K562 (cell line): ENCODE data around the gene BCL2L15. TPM values are rescaled to one million over a fixed set of nuclear protein-coding genes. Genes with fewer than 3 reads are reported as not detected.
A peak's percentile ranks its signal among the peaks of the same experiment; 100 is the strongest.

Experiments
- DPF2 ChIP-seq: fragments of 450-650 bp; IDR thresholded peaks from 2 replicates; pipeline ENCODE4 v1.6.1; 2016
- EHMT2 ChIP-seq: fragments of 450-650 bp; IDR thresholded peaks from 2 replicates; pipeline ENCODE4 v1.6.1; 2018; ENCODE audit warnings: antibody characterized with exemption
- HDAC3 ChIP-seq: fragments of 450-650 bp; IDR thresholded peaks from 2 replicates; pipeline ENCODE4 v1.6.1; 2018; ENCODE audit warnings: borderline replicate concordance, mild to moderate bottlenecking, moderate library complexity; ENCODE audit not compliant: partially characterized antibody
- MAFG ChIP-seq: fragments of 450-650 bp; conservative IDR thresholded peaks from 2 replicates; pipeline ENCODE4 v1.6.1; 2016; ENCODE audit warnings: missing genetic modification characterization, missing compliant biosample characterization
- MAX ChIP-seq: sonication (generic); formaldehyde crosslinking; IDR thresholded peaks from 2 replicates; pipeline ENCODE4 v1.9.0; 2022; ENCODE audit warnings: mild to moderate bottlenecking, missing genetic modification reagents
- MBD2 ChIP-seq: sonication (generic); IDR thresholded peaks from 2 replicates; pipeline ENCODE4 v1.6.1; 2016; ENCODE audit warnings: low read depth, borderline replicate concordance
- MTA3 ChIP-seq: fragments of 450-650 bp; formaldehyde crosslinking; IDR thresholded peaks from 2 replicates; pipeline ENCODE4 v1.6.1; 2017; ENCODE audit warnings: mild to moderate bottlenecking, borderline replicate concordance
- PHB2 ChIP-seq: fragments of 450-650 bp; IDR thresholded peaks from 2 replicates; pipeline ENCODE4 v1.6.1; 2017; ENCODE audit warnings: low read depth
- PRDM10 ChIP-seq: fragments of 450-650 bp; IDR thresholded peaks from 2 replicates; pipeline ENCODE4 v1.6.1; 2018; ENCODE audit not compliant: partially characterized antibody
- SRSF1 ChIP-seq: fragments of 200-400 bp; formaldehyde crosslinking; IDR thresholded peaks from 2 replicates; pipeline ENCODE4 v1.6.1; 2017; ENCODE audit warnings: mild to moderate bottlenecking, low read depth, low read length, moderate library complexity
- TARDBP ChIP-seq: fragments of 450-650 bp; IDR thresholded peaks from 2 replicates; pipeline ENCODE4 v1.6.1; 2016
- TCF7 ChIP-seq: sonication (generic); IDR thresholded peaks from 2 replicates; pipeline ENCODE4 v1.6.1; 2016; ENCODE audit warnings: antibody characterized with exemption, borderline replicate concordance
- THRAP3 ChIP-seq: fragments of 450-650 bp; IDR thresholded peaks from 2 replicates; pipeline ENCODE4 v1.6.1; 2016; ENCODE audit warnings: mild to moderate bottlenecking, inconsistent platforms, borderline replicate concordance
- ZNF589 ChIP-seq: fragments of 200-800 bp; sonication (Bioruptor generic); IDR thresholded peaks from 2 replicates; pipeline ENCODE4 v1.6.1; 2016; ENCODE audit warnings: low read depth, missing genetic modification characterization, missing compliant biosample characterization
- polyA plus RNA-seq, 8 experiments: library from polyadenylated mRNA; depleted of rRNA in 4 of 8; stranded (reverse) in 5 of 8; unstranded in 3 of 8; fragments of >200 nt; fragmentation: Nextera tagmentation in 2 of 8; fragmentation: Illumina TruSeq in 1 of 8; extraction: Ambion mirVana in 2 of 8; extraction: Trizol in 1 of 8; gene quantifications; 2 replicates each; pipeline versions ENCODE4 v1.2.1 to v1.2.3, GENCODE V29; 2011 to 2014; ENCODE audit warnings: inconsistent platforms in 1 of 8, missing spikeins in 1 of 8
- total RNA-seq, 7 experiments: library from RNA; depleted of rRNA in 6 of 7; stranded (reverse); fragments of >200 nt in 6 of 7; fragmentation: Illumina TruSeq in 2 of 7; extraction: Trizol in 2 of 7; gene quantifications; 2 replicates each; pipeline versions ENCODE4 v1.2.1 to v1.2.3, GENCODE V29; 2011 to 2021; ENCODE audit warnings: low replicate concordance in 1 of 7
- TF ChIP-seq, protein P1 (sequence below), 2 experiments: fragments of 450-650 bp in 1 of 2; sonication (generic) in 1 of 2; formaldehyde crosslinking in 1 of 2; IDR thresholded peaks in 1 of 2; conservative IDR thresholded peaks in 1 of 2; 2 replicates each; pipeline versions ENCODE4 v1.6.1 to v1.8.1; 2016 to 2023; ENCODE audit warnings: mild to moderate bottlenecking in 2 of 2, moderate library complexity in 2 of 2, inconsistent platforms in 1 of 2, missing genetic modification reagents in 1 of 2
- TF ChIP-seq, protein P2 (sequence below), 3 experiments: fragments of 200-800 bp in 1 of 3; fragments of 250-450 bp in 1 of 3; fragments of 450-650 bp in 1 of 3; sonication (Bioruptor Pico) in 1 of 3; sonication (Bioruptor generic) in 1 of 3; formaldehyde crosslinking in 1 of 3; IDR thresholded peaks; 2 replicates each; pipeline versions ENCODE4 v1.6.1 to v1.8.0; 2016 to 2022; ENCODE audit warnings: mild to moderate bottlenecking in 2 of 3, missing genetic modification characterization in 2 of 3, missing compliant biosample characterization in 1 of 3, moderate library complexity in 1 of 3

The BCL2L15 gene
- total and polyA plus RNA-seq, 9 of the 15 experiments (the other 6 are each of a cell fraction or from before 2014, with no cell fraction given), result 0.06 to 0.42 (median 0.28) TPM; not detected in 1

GRCh38 chr1:113913887-113914664 is 26.7 kb upstream of the BCL2L15 start (continued):
- TF ChIP-seq MTA3 (peak; percentile 96; the same call in 1 of the 2 replicates), SRSF1 (no peak), MAFG (peak; percentile 76), TARDBP (peak; percentile 97), DPF2 (peak; percentile 100), MAX (peak; percentile 87), HDAC3 (peak; percentile 97), ZNF589 (peak; percentile 97), TCF7 (peak; percentile 87; the same call in 1 of the 2 replicates), MBD2 (peak; percentile 74; the same call in 1 of the 2 replicates), THRAP3 (peak; percentile 53; the same call in 1 of the 2 replicates), EHMT2 (peak; percentile 93), PHB2 (peak; percentile 96), PRDM10 (peak; percentile 56)
- TF ChIP-seq, protein P1, sequence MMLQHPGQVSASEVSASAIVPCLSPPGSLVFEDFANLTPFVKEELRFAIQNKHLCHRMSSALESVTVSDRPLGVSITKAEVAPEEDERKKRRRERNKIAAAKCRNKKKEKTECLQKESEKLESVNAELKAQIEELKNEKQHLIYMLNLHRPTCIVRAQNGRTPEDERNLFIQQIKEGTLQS (IDR thresholded peaks at IDR 0.05), result peak; percentile 44; the same call in 1 of the 2 replicates
- TF ChIP-seq, protein P1 (CRISPR knock-in tag; conservative IDR thresholded peaks at IDR 0.05), result peak; percentile 63; the same call in 1 of the 2 replicates
- TF ChIP-seq, protein P2, sequence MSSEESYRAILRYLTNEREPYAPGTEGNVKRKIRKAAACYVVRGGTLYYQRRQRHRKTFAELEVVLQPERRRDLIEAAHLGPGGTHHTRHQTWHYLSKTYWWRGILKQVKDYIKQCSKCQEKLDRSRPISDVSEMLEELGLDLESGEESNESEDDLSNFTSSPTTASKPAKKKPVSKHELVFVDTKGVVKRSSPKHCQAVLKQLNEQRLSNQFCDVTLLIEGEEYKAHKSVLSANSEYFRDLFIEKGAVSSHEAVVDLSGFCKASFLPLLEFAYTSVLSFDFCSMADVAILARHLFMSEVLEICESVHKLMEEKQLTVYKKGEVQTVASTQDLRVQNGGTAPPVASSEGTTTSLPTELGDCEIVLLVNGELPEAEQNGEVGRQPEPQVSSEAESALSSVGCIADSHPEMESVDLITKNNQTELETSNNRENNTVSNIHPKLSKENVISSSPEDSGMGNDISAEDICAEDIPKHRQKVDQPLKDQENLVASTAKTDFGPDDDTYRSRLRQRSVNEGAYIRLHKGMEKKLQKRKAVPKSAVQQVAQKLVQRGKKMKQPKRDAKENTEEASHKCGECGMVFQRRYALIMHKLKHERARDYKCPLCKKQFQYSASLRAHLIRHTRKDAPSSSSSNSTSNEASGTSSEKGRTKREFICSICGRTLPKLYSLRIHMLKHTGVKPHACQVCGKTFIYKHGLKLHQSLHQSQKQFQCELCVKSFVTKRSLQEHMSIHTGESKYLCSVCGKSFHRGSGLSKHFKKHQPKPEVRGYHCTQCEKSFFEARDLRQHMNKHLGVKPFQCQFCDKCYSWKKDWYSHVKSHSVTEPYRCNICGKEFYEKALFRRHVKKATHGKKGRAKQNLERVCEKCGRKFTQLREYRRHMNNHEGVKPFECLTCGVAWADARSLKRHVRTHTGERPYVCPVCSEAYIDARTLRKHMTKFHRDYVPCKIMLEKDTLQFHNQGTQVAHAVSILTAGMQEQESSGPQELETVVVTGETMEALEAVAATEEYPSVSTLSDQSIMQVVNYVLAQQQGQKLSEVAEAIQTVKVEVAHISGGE (CRISPR knock-in tag; IDR thresholded peaks at IDR 0.05), result peak in 1 of 3 experiments; percentile 85; a peak in 2 of 6 replicates
